HG03469 (cell line): ENCODE data around the gene PHKB.
"Not testable (repeated sequence)": the region's sequence is repeated elsewhere in the genome, so short reads cannot be mapped to it uniquely, and the experiment has no call there.

Experiments
- ATAC-seq: cut with Tn5 transposase; IDR thresholded peaks from one replicate; pipeline ENCODE4 v1.9.1; 2021; ENCODE audit warnings: mild to moderate bottlenecking, moderate library complexity, moderate number of reproducible peaks; ENCODE audit not compliant: unreplicated experiment

PHKB gene

GRCh38 chr16:47664653-47665325, 203.7 kb downstream of the PHKB start:
- ATAC-seq: no peak

DNA sequence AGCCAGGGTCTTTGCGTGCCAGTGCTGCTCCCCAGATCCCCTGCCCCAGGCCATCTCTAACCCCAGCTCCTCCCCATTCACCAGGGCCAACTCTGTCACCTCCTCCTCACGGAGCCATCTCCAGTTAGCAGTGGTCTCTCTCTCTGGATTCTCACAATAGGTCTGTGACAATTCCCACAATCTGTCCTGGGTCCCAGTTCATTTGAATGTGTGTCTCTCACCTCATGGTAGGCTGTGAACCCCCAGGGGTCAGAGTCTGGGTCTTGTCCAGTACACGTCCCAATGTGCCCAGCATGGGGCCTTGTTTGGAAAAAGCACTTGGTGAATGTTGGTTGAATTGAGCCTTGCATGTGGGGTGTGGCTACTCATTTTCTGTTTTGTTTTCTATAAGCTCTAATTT, 205.3 kb downstream of the PHKB start:
- ATAC-seq: no peak

GRCh38 chr16:47667956-47668355, 206.8 kb downstream of the PHKB start:
- no peak for ATAC-seq

- no peak for ATAC-seq
Measured at GRCh38 chr16:47672475-47672874, 211.3 kb downstream of the PHKB start.

DNA sequence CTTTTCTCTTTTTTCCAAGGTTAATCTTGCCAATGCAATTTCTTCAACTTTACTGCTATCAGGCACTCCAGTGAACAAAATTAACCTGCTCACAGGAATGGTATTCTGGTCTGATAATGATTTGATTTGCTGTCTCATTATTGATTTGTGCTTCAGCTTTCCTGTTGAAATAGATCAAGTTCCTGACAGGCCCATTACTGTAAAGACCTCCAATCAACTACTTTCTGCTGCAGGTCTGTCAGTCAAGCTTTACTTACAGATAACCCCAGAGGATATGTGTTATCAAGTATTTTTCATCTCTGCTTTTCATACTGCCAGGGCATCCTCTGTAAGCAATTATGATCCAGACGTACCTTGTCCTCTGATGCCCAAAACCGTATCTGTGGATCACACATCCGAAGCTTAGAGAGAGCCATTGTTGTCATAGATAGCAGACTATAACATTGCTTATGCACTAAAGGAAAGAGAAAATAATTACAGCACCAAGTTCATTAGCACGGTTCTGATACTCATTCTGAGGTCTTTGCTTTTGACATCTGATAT, 215.6 kb downstream of the PHKB start:
- no peak for ATAC-seq

DNA sequence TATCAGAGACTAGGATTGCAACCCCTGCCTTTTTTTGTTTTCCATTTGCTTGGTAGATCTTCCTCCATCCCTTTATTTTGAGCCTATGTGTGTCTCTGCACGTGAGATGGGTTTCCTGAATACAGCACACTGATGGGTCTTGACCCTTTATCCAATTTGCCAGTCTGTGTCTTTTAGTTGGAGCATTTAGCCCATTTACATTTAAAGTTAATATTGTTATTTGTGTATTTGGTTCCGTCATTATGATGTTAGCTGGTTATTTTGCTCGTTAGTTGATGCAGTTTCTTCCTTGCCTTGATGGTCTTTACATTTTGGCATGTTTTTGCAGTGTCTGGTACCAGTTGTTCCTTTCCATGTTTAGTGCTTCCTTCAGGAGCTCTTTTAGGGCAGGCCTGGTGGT, 220.4 kb downstream of the PHKB start:
- ATAC-seq: not testable (repeated sequence)

GRCh38 chr16:47687694-47688093, 226.6 kb downstream of the PHKB start:
- no peak for ATAC-seq

GRCh38 chr16:47693226-47693625, 232.1 kb downstream of the PHKB start:
- no peak for ATAC-seq

GRCh38 chr16:47694543-47694942, 233.4 kb downstream of the PHKB start:
- ATAC-seq: no peak

- ATAC-seq: no peak
Measured at GRCh38 chr16:47695756-47696155, 234.6 kb downstream of the PHKB start.

DNA sequence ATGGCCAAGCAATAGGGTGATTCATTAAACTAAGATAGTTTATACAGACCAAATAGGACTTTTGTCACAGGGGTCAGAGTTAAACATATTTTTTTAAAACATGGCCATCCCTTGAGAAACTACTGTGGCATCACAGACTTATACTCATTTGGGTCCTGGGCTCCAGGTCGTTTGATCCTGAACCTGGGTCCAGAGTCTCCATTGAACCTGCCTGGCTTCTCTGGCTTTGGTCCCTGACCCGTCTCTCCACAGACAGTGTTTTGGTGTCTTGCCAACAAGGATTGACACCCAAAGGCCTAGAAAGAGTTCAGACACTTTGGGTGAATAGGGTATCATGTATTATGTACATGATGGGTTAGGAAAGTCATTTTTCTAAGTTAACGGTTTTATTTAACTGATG, 236.7 kb downstream of the PHKB start:
- no peak for ATAC-seq

- ATAC-seq: no peak
Measured at GRCh38 chr16:47699106-47699505, 238.0 kb downstream of the PHKB start.

GRCh38 chr16:47700857-47701587, 239.9 kb downstream of the PHKB start:
- no peak for ATAC-seq

DNA sequence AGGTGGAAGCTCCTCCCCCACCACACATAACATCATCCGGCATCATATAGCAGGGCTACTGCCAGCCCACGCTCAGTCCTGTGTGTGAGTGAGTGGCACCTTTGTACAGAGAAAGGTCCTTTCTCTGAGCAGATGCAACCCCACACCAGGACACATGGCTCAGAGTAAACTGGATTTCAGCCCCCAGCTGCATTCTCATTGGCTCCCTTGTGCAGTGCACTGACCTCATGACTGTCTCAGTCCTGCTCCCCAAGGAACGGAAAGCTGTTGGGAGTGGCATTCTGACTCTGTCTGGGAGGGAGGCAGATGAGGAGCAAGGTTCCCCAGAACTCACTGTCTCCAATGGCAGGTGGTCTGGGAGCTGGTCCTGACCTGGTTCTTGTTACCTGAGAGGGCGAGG, 244.1 kb downstream of the PHKB start:
- ATAC-seq: no peak

DNA sequence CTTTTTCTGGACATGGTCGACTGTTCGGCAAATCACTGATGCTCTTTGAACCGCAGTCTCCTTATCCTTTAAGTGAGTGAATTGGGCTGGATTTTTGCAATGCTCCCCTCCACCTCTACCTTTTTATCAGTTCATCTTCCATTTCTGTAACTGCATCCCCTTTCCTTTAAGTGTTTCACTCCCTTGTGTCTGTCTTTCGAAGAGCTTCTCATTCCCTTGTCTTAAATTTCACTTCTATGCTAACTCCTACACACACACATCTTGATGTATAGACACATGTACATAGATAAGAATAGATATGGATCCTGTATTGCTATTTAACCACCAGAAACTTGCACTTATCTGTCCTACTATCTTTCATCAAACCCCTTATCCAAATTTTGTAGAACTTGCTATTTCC, 250.7 kb downstream of the PHKB start:
- no peak for ATAC-seq

DNA sequence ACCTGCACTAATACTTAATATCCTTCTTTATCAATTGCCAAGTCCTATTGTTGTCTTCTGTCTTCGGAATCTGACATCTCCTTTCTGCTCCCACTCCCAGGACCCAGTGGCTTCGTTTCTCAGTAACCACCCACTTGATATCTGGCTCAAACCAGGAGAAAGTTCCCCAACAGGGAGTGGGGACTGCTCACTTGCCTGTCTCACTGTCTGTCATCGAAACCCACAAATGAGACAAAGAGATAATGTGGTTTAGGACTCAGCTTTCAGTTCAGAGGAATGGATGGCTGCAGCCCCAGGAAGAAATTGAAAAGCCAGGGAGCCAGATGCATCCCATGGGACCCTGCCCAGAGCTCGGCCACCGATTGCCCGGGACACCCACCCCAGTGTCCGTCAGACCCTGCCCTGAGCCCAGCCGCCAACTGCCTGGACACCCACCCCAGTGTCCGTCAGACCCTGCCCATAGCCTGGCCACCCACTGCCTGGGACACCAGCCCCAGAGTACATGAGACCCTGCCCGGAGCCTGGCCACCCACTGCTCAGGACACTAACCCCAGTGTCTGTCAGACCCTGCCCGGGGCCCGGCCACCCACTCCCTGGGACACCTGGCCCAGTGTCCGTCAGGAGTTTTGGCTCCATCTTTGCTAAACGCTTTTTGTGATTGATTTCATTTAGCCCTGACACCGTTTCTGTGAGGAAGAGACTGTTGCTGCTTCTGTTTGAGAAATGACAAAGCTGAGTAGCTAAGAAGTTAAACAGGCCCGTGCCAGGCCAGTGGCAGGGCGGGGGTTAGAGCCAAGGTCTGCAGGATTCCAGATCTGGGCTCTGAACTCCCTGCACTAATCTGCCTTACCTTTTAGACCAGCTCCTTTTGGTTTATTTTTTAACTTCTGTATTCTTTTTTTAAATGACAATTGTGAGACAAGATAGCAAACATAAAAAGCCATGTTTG, 251.4 kb downstream of the PHKB start:
- ATAC-seq: no peak

DNA sequence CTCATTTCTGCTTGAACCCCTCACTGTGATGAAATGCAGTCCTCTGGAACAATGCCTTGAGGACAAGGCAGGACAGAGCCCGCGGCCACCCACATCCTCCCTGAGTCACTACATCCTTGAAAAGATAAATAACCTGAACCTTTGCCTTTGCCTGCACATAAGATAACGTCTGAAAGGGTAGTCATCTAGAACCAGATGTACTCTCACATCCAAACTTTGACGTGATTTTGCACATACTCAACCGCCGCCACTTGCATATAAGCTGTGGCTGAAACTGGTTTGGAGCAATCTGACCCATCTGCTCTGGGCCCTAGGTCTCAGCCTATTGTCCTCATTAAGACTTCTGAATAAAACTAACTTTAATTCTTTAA, 252.1 kb downstream of the PHKB start:
- ATAC-seq: peak; percentile 80

- no peak for ATAC-seq
Measured at GRCh38 chr16:47715442-47716083, 254.4 kb downstream of the PHKB start.

DNA sequence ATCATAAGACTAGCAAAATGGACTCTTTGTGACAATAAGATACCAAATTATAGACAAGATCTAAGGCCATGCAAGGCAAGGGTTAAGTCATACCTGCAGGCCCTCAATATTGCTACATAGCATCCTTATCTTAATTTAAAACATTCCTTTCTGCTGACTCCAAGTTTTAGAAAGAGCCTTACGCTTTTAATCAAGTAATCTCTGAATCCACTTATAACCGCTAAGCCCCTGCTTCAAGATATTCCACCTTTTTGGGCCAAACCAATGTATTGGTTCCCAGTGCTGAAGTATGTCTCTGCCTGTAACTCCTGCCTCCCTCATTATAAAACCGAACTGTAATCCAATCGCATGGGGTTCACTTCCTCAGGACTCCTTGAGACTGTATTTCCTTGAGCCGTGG, 255.4 kb downstream of the PHKB start:
- ATAC-seq: no peak

- ATAC-seq: no peak
Measured at GRCh38 chr16:47719713-47720112, 258.6 kb downstream of the PHKB start.
